Esophagus muscularis mucosa (tissue), 3 donors: ENCODE measurements around the gene PLBD2.

ENCODE experiments used
- POLR2A ChIP-seq: fragments of 450-650 bp; IDR thresholded peaks from one replicate; pipeline ENCODE4 v1.6.1; 2017; ENCODE audit warnings: antibody characterized with exemption, moderate library complexity, mild to moderate bottlenecking, low read depth
- POLR2AphosphoS5 ChIP-seq, 2 donors: sonication (generic); formaldehyde crosslinking; IDR thresholded peaks; one replicate each; pipeline ENCODE4 v1.6.1; 2017; ENCODE audit warnings: antibody characterized with exemption in 2 of 2
- TF ChIP-seq, protein P1 (sequence below), 3 experiments: fragments of 200-600 bp in 2 of 3; fragments of 450-650 bp in 1 of 3; sonication (generic) in 2 of 3; IDR thresholded peaks; one replicate each; pipeline ENCODE4 v1.5.1; 2017 to 2019; ENCODE audit warnings: antibody characterized with exemption in 3 of 3, mild to moderate bottlenecking in 2 of 3, moderate library complexity in 1 of 3

DNA sequence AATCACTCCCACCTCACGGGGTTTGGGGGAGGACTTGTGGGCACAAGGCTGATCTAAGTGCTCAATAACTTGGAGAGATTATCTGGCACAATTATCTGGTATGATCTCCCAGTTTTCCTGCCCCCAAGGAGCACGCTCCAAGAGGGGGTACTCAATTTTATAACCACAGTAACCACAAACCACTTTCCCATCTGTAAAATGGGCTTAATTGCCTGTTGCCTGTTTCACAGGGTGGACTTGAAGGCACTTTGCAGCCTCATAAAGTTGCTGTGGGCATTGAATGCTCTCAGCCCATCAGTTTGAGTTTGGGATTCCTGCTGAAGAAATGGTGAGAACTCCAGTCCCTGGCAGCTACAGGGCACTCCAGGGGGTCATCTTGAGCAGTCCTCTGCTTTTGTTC is 27.9 kb upstream of the PLBD2 start:
- TF ChIP-seq POLR2A (no peak), POLR2AphosphoS5 (IDR thresholded peaks at IDR 0.05) (no peak)
- TF ChIP-seq, protein P1, sequence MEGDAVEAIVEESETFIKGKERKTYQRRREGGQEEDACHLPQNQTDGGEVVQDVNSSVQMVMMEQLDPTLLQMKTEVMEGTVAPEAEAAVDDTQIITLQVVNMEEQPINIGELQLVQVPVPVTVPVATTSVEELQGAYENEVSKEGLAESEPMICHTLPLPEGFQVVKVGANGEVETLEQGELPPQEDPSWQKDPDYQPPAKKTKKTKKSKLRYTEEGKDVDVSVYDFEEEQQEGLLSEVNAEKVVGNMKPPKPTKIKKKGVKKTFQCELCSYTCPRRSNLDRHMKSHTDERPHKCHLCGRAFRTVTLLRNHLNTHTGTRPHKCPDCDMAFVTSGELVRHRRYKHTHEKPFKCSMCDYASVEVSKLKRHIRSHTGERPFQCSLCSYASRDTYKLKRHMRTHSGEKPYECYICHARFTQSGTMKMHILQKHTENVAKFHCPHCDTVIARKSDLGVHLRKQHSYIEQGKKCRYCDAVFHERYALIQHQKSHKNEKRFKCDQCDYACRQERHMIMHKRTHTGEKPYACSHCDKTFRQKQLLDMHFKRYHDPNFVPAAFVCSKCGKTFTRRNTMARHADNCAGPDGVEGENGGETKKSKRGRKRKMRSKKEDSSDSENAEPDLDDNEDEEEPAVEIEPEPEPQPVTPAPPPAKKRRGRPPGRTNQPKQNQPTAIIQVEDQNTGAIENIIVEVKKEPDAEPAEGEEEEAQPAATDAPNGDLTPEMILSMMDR (IDR thresholded peaks at IDR 0.05), result no peak
